GM10266 (cell line): ENCODE measurements around the gene PRKAR1B.
A peak's percentile ranks its signal among the peaks of the same experiment; 100 is the strongest.

Experiments used
- DNase-seq: peaks from one replicate; pipeline ENCODE4 v3.0.0; 2012; ENCODE audit errors: extremely low spot score
- CTCF ChIP-seq: IDR thresholded peaks from 2 replicates; pipeline ENCODE4 v1.5.1; 2012; ENCODE audit warnings: mild to moderate bottlenecking, low read depth; ENCODE audit not compliant: control insufficient read depth, insufficient read depth; ENCODE audit errors: missing control alignments

Gene PRKAR1B

GRCh38 chr7:604001-604883 is 122.8 kb downstream of the PRKAR1B start:
- peak; percentile 90 for DNase-seq
- TF ChIP-seq CTCF = peak; percentile 32

- DNase-seq = no peak
- no peak for TF ChIP-seq CTCF
Measured at GRCh38 chr7:603152-603951, 123.7 kb downstream of the PRKAR1B start.

GRCh38 chr7:602341-603141 is 124.5 kb downstream of the PRKAR1B start:
- no peak for TF ChIP-seq CTCF
- peak; percentile 71 for DNase-seq

- no peak for TF ChIP-seq CTCF
- DNase-seq = peak; percentile 88
Measured at GRCh38 chr7:601595-602340, 125.3 kb downstream of the PRKAR1B start.

GRCh38 chr7:601036-601594 is 126.0 kb downstream of the PRKAR1B start:
- TF ChIP-seq CTCF = no peak
- no peak for DNase-seq
